Tibial nerve (tissue), 4 donors: ENCODE data around the gene SFI1.

Experiments
- CTCF ChIP-seq, 5 experiments: fragments of 200-600 bp in 3 of 5; fragments of 450-650 bp in 2 of 5; sonication (generic) in 3 of 5; IDR thresholded peaks; one replicate each; pipeline ENCODE4 v1.5.1; 2016 to 2019; ENCODE audit warnings: antibody characterized with exemption in 5 of 5, mild to moderate bottlenecking in 3 of 5, moderate library complexity in 2 of 5
- EP300 ChIP-seq, 2 donors: sonication (generic); formaldehyde crosslinking; IDR thresholded peaks; one replicate each; pipeline ENCODE4 v1.6.1; 2017; ENCODE audit warnings: antibody characterized with exemption in 2 of 2, mild to moderate bottlenecking in 1 of 2

DNA sequence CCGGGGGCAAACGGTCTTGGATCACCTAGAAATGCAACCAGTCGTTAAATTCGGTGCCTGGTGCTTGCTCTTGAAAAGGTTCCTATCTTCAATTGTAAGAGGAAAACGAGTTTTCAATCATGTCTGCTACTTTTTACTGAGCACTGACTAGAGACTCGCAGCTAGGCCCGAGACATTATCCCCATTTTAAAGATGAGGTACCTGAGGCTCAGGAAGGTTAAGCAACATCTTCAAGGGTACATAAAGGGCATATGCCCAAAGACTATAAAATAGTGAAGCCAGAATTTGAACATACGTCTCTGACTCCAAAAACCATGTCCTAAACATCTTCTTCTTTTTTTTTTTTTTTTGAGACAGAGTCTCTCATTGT, 166.3 kb downstream of the SFI1 start:
- TF ChIP-seq CTCF (IDR thresholded peaks at IDR 0.05) = no peak
- TF ChIP-seq EP300 (IDR thresholded peaks at IDR 0.05) = no peak
